Muscle layer of colon (tissue), 2 donors: Measurements from ENCODE around the gene UGT2B11.
"Not testable (repeated sequence)": the region's sequence is repeated elsewhere in the genome, so short reads cannot be mapped to it uniquely, and the experiment has no call there.

ENCODE experiments used
- H3K27ac ChIP-seq: one replicate; pipeline ENCODE4 v1.7.0; 2013; ENCODE audit warnings: low read depth, mild to moderate bottlenecking, low read length, moderate library complexity
- H3K27me3 ChIP-seq, 2 donors: one replicate each; pipeline ENCODE4 v1.7.0; 2013; ENCODE audit warnings: low read length in 2 of 2, mild to moderate bottlenecking in 2 of 2; ENCODE audit not compliant: insufficient read depth in 2 of 2, control insufficient read depth in 1 of 2
- H3K36me3 ChIP-seq: one replicate; pipeline ENCODE4 v1.7.0; 2013; ENCODE audit warnings: mild to moderate bottlenecking, low read length; ENCODE audit not compliant: insufficient read depth
- H3K4me1 ChIP-seq: one replicate; pipeline ENCODE4 v1.7.0; 2013; ENCODE audit warnings: mild to moderate bottlenecking, low read length; ENCODE audit not compliant: insufficient read depth
- H3K4me3 ChIP-seq, 2 donors: one replicate each; pipeline ENCODE4 v1.7.0; 2013; ENCODE audit warnings: low read length in 2 of 2, low read depth in 1 of 2, mild to moderate bottlenecking in 1 of 2, moderate library complexity in 1 of 2
- H3K9ac ChIP-seq: one replicate; pipeline ENCODE4 v1.7.0; 2013; ENCODE audit warnings: low read length
- H3K9me3 ChIP-seq: one replicate; pipeline ENCODE4 v1.7.0; 2013; ENCODE audit warnings: mild to moderate bottlenecking, low read length
- donor health status: abdominal sarcoma.
- donor health status: Adenocarcinoma of cecum.

Gene UGT2B11

GRCh38 chr4:69214716-69215115, at the start of gene UGT2B11:
TSS of gene UGT2B11 (minus strand) at chr4:69214748. CDS start at chr4:69214722, 26 bp downstream.
- Histone ChIP-seq H3K27ac (no peak within 1 kb of the TSS), H3K36me3 (no peaks in the 10 kb centered on the region), H3K4me3 (no peak within 1 kb of the TSS), H3K27me3 (no peaks in the 10 kb centered on the region), H3K4me1 (no peaks in the 10 kb centered on the region), H3K9me3 (no peaks in the 10 kb centered on the region), H3K9ac (no peak within 1 kb of the TSS)

GRCh38 chr4:69253147-69253772, 38.7 kb upstream of the UGT2B11 start:
- H3K27ac ChIP-seq, H3K9ac ChIP-seq, H3K27me3 ChIP-seq, H3K36me3 ChIP-seq, H3K4me3 ChIP-seq, H3K9me3 ChIP-seq, H3K4me1 ChIP-seq: not testable (repeated sequence)

GRCh38 chr4:69250884-69251283, 36.3 kb upstream of the UGT2B11 start:
- H3K4me3 ChIP-seq, H3K9ac ChIP-seq, H3K4me1 ChIP-seq, H3K9me3 ChIP-seq, H3K27ac ChIP-seq, H3K36me3 ChIP-seq, H3K27me3 ChIP-seq: not testable (repeated sequence)

- H3K4me3 ChIP-seq, H3K4me1 ChIP-seq, H3K9me3 ChIP-seq, H3K27ac ChIP-seq, H3K27me3 ChIP-seq, H3K36me3 ChIP-seq, H3K9ac ChIP-seq: not testable (repeated sequence)
Observed at GRCh38 chr4:69242562-69243240, 28.2 kb upstream of the UGT2B11 start.

- H3K9me3 ChIP-seq, H3K4me3 ChIP-seq, H3K36me3 ChIP-seq, H3K9ac ChIP-seq, H3K27ac ChIP-seq, H3K4me1 ChIP-seq, H3K27me3 ChIP-seq: not testable (repeated sequence)
Observed at GRCh38 chr4:69241746-69242145, 27.2 kb upstream of the UGT2B11 start.

GRCh38 chr4:69240787-69241186, 26.2 kb upstream of the UGT2B11 start:
- not testable (repeated sequence) for H3K9me3 ChIP-seq, H3K27ac ChIP-seq, H3K27me3 ChIP-seq, H3K36me3 ChIP-seq, H3K4me3 ChIP-seq, H3K9ac ChIP-seq, H3K4me1 ChIP-seq

- Histone ChIP-seq H3K27ac (no peak overlapping the region), H3K9me3 (no peaks in the 10 kb centered on the region), H3K27me3 (no peaks in the 10 kb centered on the region), H3K4me1 (no peaks in the 10 kb centered on the region), H3K9ac (no peak overlapping the region), H3K4me3 (no peak overlapping the region), H3K36me3 (no peaks in the 10 kb centered on the region)
Observed at GRCh38 chr4:69239557-69240168, 25.1 kb upstream of the UGT2B11 start.

GRCh38 chr4:69239092-69239491, 24.5 kb upstream of the UGT2B11 start:
- H3K9me3 ChIP-seq, result no peaks in the 10 kb centered on the region
- H3K27me3 ChIP-seq, result no peaks in the 10 kb centered on the region
- no peaks in the 10 kb centered on the region for H3K4me1 ChIP-seq
- H3K9ac ChIP-seq, result no peak overlapping the region
- H3K4me3 ChIP-seq, result no peak overlapping the region
- no peak overlapping the region for H3K27ac ChIP-seq
- H3K36me3 ChIP-seq, result no peaks in the 10 kb centered on the region

- H3K27ac ChIP-seq, result no peak overlapping the region
- H3K4me3 ChIP-seq, result no peak overlapping the region
- no peaks in the 10 kb centered on the region for H3K4me1 ChIP-seq
- no peaks in the 10 kb centered on the region for H3K27me3 ChIP-seq
- H3K9me3 ChIP-seq, result no peaks in the 10 kb centered on the region
- H3K9ac ChIP-seq, result no peak overlapping the region
- no peaks in the 10 kb centered on the region for H3K36me3 ChIP-seq
Observed at GRCh38 chr4:69224891-69225290, 10.3 kb upstream of the UGT2B11 start.

- not testable (repeated sequence) for H3K36me3 ChIP-seq
Observed at GRCh38 chr4:69223277-69223676, 8.7 kb upstream of the UGT2B11 start.

GRCh38 chr4:69218491-69218890, 3.9 kb upstream of the UGT2B11 start:
- H3K4me3 ChIP-seq, H3K27me3 ChIP-seq, H3K4me1 ChIP-seq, H3K9ac ChIP-seq, H3K9me3 ChIP-seq, H3K27ac ChIP-seq, H3K36me3 ChIP-seq: not testable (repeated sequence)

More at GRCh38 chr4:69223277-69223676, 8.7 kb upstream of the UGT2B11 start:
- not testable (repeated sequence) for H3K9me3 ChIP-seq, H3K4me1 ChIP-seq, H3K27me3 ChIP-seq, H3K27ac ChIP-seq, H3K9ac ChIP-seq, H3K4me3 ChIP-seq

GRCh38 chr4:69210911-69211310, 3.6 kb downstream of the UGT2B11 start:
- H3K9ac ChIP-seq, result no peak overlapping the region
- no peak overlapping the region for H3K27ac ChIP-seq
- H3K4me1 ChIP-seq, result no peaks in the 10 kb centered on the region
- no peaks in the 10 kb centered on the region for H3K27me3 ChIP-seq
- no peaks in the 10 kb centered on the region for H3K9me3 ChIP-seq
- H3K36me3 ChIP-seq, result no peaks in the 10 kb centered on the region
- no peak overlapping the region for H3K4me3 ChIP-seq
